WTC11 (cell line): Measurements from ENCODE around the gene STON2. TPM values are rescaled to one million over a fixed set of nuclear protein-coding genes. Genes with fewer than 3 reads are reported as not detected.

Experiments
- ATAC-seq: fragments of 200-7000 bp; cut with Tn5 transposase; 2 replicates; pipeline ENCODE4 v1.10.0; 2021; ENCODE audit warnings: mild to moderate bottlenecking, moderate library complexity
- CTCF ChIA-PET: fragments of 300-600 bp; sonication (Branson Sonifier 250); formaldehyde crosslinking; loops from one replicate; lab custom pipeline; 2021; ENCODE audit warnings: antibody characterized with exemption; lab: Charles Lee
- POLR2A ChIA-PET: fragments of 350-600 bp; sonication (Branson Sonifier 250); formaldehyde crosslinking; loops from one replicate; lab custom pipeline; 2021; ENCODE audit warnings: antibody characterized with exemption; lab: Charles Lee
- DNase-seq: peaks from one replicate; pipeline ENCODE4 v3.0.0; 2021; ENCODE audit warnings: low spot score
- H3K27ac Mint-ChIP-seq: 2 replicates; pipeline ENCODE4 v1.8.0; 2021; ENCODE audit warnings: mixed read lengths
- H3K27me3 Mint-ChIP-seq: 2 replicates; pipeline ENCODE4 v1.8.0; 2021; ENCODE audit warnings: low read depth, mild to moderate bottlenecking, moderate library complexity, mixed read lengths
- H3K36me3 Mint-ChIP-seq: 2 replicates; pipeline ENCODE4 v1.8.0; 2021; ENCODE audit warnings: mixed read lengths
- H3K4me1 Mint-ChIP-seq: 2 replicates; pipeline ENCODE4 v1.8.0; 2022; ENCODE audit warnings: mixed read lengths
- H3K4me3 Mint-ChIP-seq: 2 replicates; pipeline ENCODE4 v1.8.0; 2021; ENCODE audit warnings: mild to moderate bottlenecking, moderate library complexity, mixed read lengths
- H3K9me3 Mint-ChIP-seq: 2 replicates; pipeline ENCODE4 v1.8.0; 2021; ENCODE audit warnings: mixed read lengths
- ARID4B ChIP-seq: sonication (generic); formaldehyde crosslinking; IDR thresholded peaks from 2 replicates; pipeline ENCODE4 v1.8.0; 2023; ENCODE audit warnings: missing genetic modification reagents, mild to moderate bottlenecking, borderline replicate concordance
- ATF1 ChIP-seq: sonication (generic); formaldehyde crosslinking; IDR thresholded peaks from 2 replicates; pipeline ENCODE4 v1.8.1; 2023; ENCODE audit warnings: mild to moderate bottlenecking, moderate library complexity, missing genetic modification reagents
- CREM ChIP-seq: sonication (generic); formaldehyde crosslinking; IDR thresholded peaks from 2 replicates; pipeline ENCODE4 v1.8.1; 2022; ENCODE audit warnings: mild to moderate bottlenecking, missing genetic modification reagents, moderate library complexity
- ELF4 ChIP-seq: sonication (generic); formaldehyde crosslinking; IDR thresholded peaks from 2 replicates; pipeline ENCODE4 v1.8.1; 2022; ENCODE audit warnings: low read depth, mild to moderate bottlenecking, moderate library complexity, missing genetic modification reagents
- FOXJ3 ChIP-seq: sonication (generic); formaldehyde crosslinking; IDR thresholded peaks from 2 replicates; pipeline ENCODE4 v1.9.0; 2021; ENCODE audit warnings: missing genetic modification reagents, mild to moderate bottlenecking, borderline replicate concordance
- GTF2I ChIP-seq: fragments of 250-450 bp; sonication (Bioruptor Pico); conservative IDR thresholded peaks from 2 replicates; pipeline ENCODE4 v1.4.0; 2021; ENCODE audit warnings: mild to moderate bottlenecking
- MXD4 ChIP-seq: fragments of 250-450 bp; sonication (Bioruptor Pico); IDR thresholded peaks from 2 replicates; pipeline ENCODE4 v1.8.0; 2021; ENCODE audit warnings: mild to moderate bottlenecking, moderate library complexity, borderline replicate concordance
- MYBL2 ChIP-seq: sonication (generic); formaldehyde crosslinking; IDR thresholded peaks from 2 replicates; pipeline ENCODE4 v1.8.1; 2023; ENCODE audit warnings: mild to moderate bottlenecking, moderate library complexity, missing genetic modification reagents
- NFYB ChIP-seq: sonication (generic); formaldehyde crosslinking; conservative IDR thresholded peaks from 2 replicates; pipeline ENCODE4 v1.8.0; 2022; ENCODE audit warnings: low read depth, missing genetic modification reagents
- OVOL2 ChIP-seq: fragments of 250-450 bp; sonication (Bioruptor Pico); IDR thresholded peaks from 2 replicates; pipeline ENCODE4 v1.9.0; 2021; ENCODE audit warnings: mild to moderate bottlenecking, borderline replicate concordance
- ZNF281 ChIP-seq: sonication (generic); formaldehyde crosslinking; IDR thresholded peaks from 2 replicates; pipeline ENCODE4 v1.8.0; 2023; ENCODE audit warnings: mild to moderate bottlenecking, missing genetic modification reagents
- ZNF317 ChIP-seq: sonication (generic); formaldehyde crosslinking; IDR thresholded peaks from 2 replicates; pipeline ENCODE4 v1.8.1; 2023; ENCODE audit warnings: low read depth, mild to moderate bottlenecking, moderate library complexity, missing genetic modification reagents, borderline replicate concordance
- ZNF396 ChIP-seq: fragments of 250-450 bp; sonication (Bioruptor Pico); IDR thresholded peaks from 2 replicates; pipeline ENCODE4 v1.8.0; 2021; ENCODE audit warnings: mild to moderate bottlenecking, moderate library complexity, borderline replicate concordance
- ZNF423 ChIP-seq: fragments of 250-450 bp; sonication (Bioruptor Pico); IDR thresholded peaks from 2 replicates; pipeline ENCODE4 v2.1.2; 2022; ENCODE audit warnings: mild to moderate bottlenecking, moderate library complexity
- total RNA-seq: library from RNA; stranded (reverse); gene quantifications from 3 replicates; pipeline ENCODE4 v1.2.3, GENCODE V29; 2021
- TF ChIP-seq, protein P1 (sequence below): sonication (generic); formaldehyde crosslinking; IDR thresholded peaks from 2 replicates; pipeline ENCODE4 v1.8.0; 2022; ENCODE audit warnings: mild to moderate bottlenecking, missing genetic modification reagents

The STON2 gene
- total RNA-seq, 1 experiment from 2014 or later = 69.2 TPM

- CTCF ChIA-PET = no interaction called here
- ATAC-seq = peak; percentile 35
- peak overlapping the region; percentile 6; the same call in 1 of the 2 replicates for H3K27ac Mint-ChIP-seq
These were observed 89.0 kb downstream of the STON2 start for GRCh38 chr14:81311141-81311540.

GRCh38 chr14:81310606-81311005 is 89.5 kb downstream of the STON2 start:
- no peak for ATAC-seq
- DNase-seq = no peak
- ChIA-PET CTCF (no interaction called here), POLR2A (no interaction called here)
- Mint-ChIP-seq H3K4me1 (peaks cover 78% of the 10 kb centered on the region), H3K27ac (0 out of 2 replicates have a peak overlapping the region, but pooled peaks have one; percentile 6), H3K4me3 (no peak overlapping the region), H3K9me3 (no peaks in the 10 kb centered on the region), H3K36me3 (no peaks in the 10 kb centered on the region), H3K27me3 (no peaks in the 10 kb centered on the region)
- TF ChIP-seq ATF1 (CRISPR knock-in tag) (no peak), ARID4B (CRISPR knock-in tag) (no peak), ZNF396 (no peak), ELF4 (CRISPR knock-in tag) (no peak), NFYB (no peak), MYBL2 (no peak), OVOL2 (CRISPR knock-in tag) (no peak), FOXJ3 (CRISPR knock-in tag) (no peak), ZNF423 (CRISPR knock-in tag) (no peak), GTF2I (no peak)

More at GRCh38 chr14:81311141-81311540, 89.0 kb downstream of the STON2 start:
- TF ChIP-seq ZNF281 (CRISPR knock-in tag) (no peak), ATF1 (CRISPR knock-in tag) (no peak), CREM (CRISPR knock-in tag) (no peak), MXD4 (CRISPR knock-in tag) (no peak), ARID4B (CRISPR knock-in tag) (no peak), ZNF317 (CRISPR knock-in tag) (no peak)
- TF ChIP-seq, protein P1, sequence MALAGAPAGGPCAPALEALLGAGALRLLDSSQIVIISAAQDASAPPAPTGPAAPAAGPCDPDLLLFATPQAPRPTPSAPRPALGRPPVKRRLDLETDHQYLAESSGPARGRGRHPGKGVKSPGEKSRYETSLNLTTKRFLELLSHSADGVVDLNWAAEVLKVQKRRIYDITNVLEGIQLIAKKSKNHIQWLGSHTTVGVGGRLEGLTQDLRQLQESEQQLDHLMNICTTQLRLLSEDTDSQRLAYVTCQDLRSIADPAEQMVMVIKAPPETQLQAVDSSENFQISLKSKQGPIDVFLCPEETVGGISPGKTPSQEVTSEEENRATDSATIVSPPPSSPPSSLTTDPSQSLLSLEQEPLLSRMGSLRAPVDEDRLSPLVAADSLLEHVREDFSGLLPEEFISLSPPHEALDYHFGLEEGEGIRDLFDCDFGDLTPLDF = no peak
- no peak for DNase-seq
- H3K4me3 Mint-ChIP-seq = no peak overlapping the region
- H3K4me1 Mint-ChIP-seq = peaks cover 80% of the 10 kb centered on the region
- no peaks in the 10 kb centered on the region for H3K36me3 Mint-ChIP-seq
- POLR2A ChIA-PET = no interaction called here
- no peaks in the 10 kb centered on the region for H3K9me3 Mint-ChIP-seq
- H3K27me3 Mint-ChIP-seq = no peaks in the 10 kb centered on the region
